Measurements from ENCODE around the gene CILP. TPM values are rescaled to one million over a fixed set of nuclear protein-coding genes. Genes with fewer than 3 reads are reported as not detected.

Gene CILP
- total and polyA plus RNA-seq, 9 donors: 10.4 to 32.5 (median 19.8) TPM

DNA sequence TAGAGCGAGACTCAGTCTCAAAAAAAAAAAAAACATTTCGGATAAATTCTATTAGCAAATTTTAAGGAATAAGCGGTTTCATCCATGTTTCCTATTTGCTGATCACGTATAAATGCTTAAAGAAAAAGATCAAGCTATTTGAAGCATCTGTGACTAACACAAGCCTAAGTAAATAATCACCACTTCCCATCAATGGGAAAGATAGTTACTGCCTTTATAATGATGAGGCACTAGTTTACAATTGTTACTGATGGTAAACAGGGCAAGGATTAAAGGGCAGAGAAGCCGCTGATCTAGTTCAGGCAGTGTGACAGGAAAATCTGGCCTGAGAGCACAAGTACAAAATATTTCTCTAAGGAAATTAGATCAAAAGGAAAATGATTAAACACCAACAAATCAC, 39.8 kb downstream of the CILP start:
- no peak overlapping the region for H3K4me3 ChIP-seq (ENCODE audit: low read length)
- no peaks in the 10 kb centered on the region for H3K4me1 ChIP-seq (ENCODE audit: control insufficient read depth, insufficient read depth, low read length)
- no CpG with 5 or more reads among the region's 5 CpGs for WGBS (ENCODE audit: insufficient coverage)
- no peaks in the 10 kb centered on the region for H3K27me3 ChIP-seq (ENCODE audit: control insufficient read depth, insufficient read depth, low read length)
- H3K27ac ChIP-seq (ENCODE audit: low read length): no peak overlapping the region
- H3K9me3 ChIP-seq (replicated peaks; ENCODE audit: control insufficient read depth, low read depth, low read length): no peaks in the 10 kb centered on the region
- no peak for DNase-seq
- H3K36me3 ChIP-seq (ENCODE audit: control insufficient read depth, insufficient read depth, low read length): peaks cover 42% of the 10 kb centered on the region

DNA sequence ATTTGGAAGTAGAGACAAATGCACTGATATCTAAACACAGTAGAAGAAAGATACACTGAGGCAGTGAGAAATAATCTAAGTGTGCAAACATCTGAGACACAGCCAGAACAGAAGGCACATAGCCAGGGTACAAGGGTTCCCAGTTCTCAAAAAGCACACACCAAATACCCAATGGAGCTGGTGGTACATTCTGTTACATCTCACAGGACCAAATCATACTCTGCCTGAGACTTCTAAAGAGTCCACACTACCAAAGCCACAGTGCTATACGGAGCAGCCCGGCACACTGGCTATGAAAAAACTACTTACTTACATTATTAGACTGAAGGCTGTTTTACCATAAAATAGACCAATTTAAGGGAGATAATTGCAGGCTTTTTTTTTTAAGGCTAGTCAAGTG, 45.4 kb downstream of the CILP start:
- WGBS (ENCODE audit: insufficient coverage): no CpG with 5 or more reads among the region's 2 CpGs
- Histone ChIP-seq H3K27me3 (ENCODE audit: control insufficient read depth, insufficient read depth, low read length) (no peaks in the 10 kb centered on the region), H3K4me3 (ENCODE audit: low read length) (no peak overlapping the region), H3K4me1 (ENCODE audit: control insufficient read depth, insufficient read depth, low read length) (no peaks in the 10 kb centered on the region), H3K36me3 (ENCODE audit: control insufficient read depth, insufficient read depth, low read length) (peaks cover 28% of the 10 kb centered on the region), H3K27ac (ENCODE audit: low read length) (no peak overlapping the region), H3K9me3 (replicated peaks; ENCODE audit: control insufficient read depth, low read depth, low read length) (no peaks in the 10 kb centered on the region)
- DNase-seq: no peak

DNA sequence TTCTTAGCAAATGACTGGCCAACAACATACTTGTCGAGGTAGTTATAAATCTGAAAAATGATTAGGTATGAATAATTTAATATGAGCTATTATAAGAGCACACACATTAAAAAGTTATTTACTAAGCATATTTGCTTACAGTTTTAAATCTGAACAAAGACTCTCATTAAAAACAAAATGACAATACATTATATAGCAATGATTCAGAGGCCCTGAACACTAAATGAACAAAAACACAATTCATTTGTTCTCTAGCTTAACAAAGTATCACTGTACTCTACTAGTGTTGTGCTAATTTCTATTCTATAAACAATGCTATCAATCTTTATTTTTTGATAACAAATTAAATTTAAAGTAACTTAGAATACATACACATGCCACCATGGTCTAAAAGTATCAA, 47.1 kb downstream of the CILP start:
- no peak overlapping the region for H3K4me3 ChIP-seq (ENCODE audit: low read length)
- no peaks in the 10 kb centered on the region for H3K9me3 ChIP-seq (replicated peaks; ENCODE audit: control insufficient read depth, low read depth, low read length)
- H3K27ac ChIP-seq (ENCODE audit: low read length): no peak overlapping the region
- H3K4me1 ChIP-seq (ENCODE audit: control insufficient read depth, insufficient read depth, low read length): no peaks in the 10 kb centered on the region
- no CpG with 5 or more reads among the region's 1 CpG for WGBS (ENCODE audit: insufficient coverage)
- no peak for DNase-seq
- peaks cover 17% of the 10 kb centered on the region for H3K36me3 ChIP-seq (ENCODE audit: control insufficient read depth, insufficient read depth, low read length)
- no peaks in the 10 kb centered on the region for H3K27me3 ChIP-seq (ENCODE audit: control insufficient read depth, insufficient read depth, low read length)

DNA sequence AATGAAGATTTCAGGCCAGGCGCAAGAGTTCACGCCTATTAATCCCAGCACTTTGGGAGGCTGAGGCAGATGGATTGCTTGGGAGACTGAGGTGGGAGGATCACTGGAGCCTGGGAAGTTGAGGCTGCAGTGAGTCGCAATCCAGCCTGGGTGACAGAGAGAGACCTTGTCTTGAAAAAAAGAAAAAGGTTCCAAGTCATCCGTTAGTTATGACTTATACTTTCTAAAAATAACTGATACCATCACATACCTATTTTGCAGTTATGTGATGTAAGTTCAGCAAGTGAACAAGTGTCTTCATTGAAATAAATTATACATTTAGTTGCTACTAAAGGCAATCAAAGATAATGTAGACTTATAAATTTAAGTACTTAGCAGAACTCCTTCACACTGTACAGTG, 48.2 kb downstream of the CILP start:
- Histone ChIP-seq H3K4me3 (ENCODE audit: low read length) (no peak overlapping the region), H3K27ac (ENCODE audit: low read length) (no peak overlapping the region), H3K4me1 (ENCODE audit: control insufficient read depth, insufficient read depth, low read length) (no peaks in the 10 kb centered on the region), H3K27me3 (ENCODE audit: control insufficient read depth, insufficient read depth, low read length) (no peaks in the 10 kb centered on the region), H3K36me3 (ENCODE audit: control insufficient read depth, insufficient read depth, low read length) (peaks cover 15% of the 10 kb centered on the region), H3K9me3 (replicated peaks; ENCODE audit: control insufficient read depth, low read depth, low read length) (no peaks in the 10 kb centered on the region)
- 100% methylated on average over 1 of the region's 4 CpGs for WGBS (ENCODE audit: insufficient coverage)
- DNase-seq: no peak

DNA sequence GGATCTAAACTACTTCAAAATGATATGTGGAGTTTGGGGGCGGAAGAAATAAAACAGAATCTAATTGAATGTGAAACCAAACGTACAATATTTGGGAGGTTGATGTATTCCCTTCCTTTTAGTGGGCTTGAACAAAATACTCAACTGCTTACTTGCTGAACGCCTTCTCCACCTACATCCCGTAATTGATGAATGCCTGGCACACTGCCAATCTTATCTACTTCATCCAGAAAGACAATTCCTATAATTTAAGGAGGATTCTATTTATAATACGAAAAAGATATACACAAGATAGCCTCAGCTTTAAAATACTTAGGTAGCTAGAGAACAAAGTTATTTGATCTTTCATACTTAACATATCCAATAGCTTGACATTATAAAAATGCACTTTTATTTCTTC, 54.6 kb downstream of the CILP start:
- no peak overlapping the region for H3K4me3 ChIP-seq (ENCODE audit: low read length)
- H3K4me1 ChIP-seq (ENCODE audit: control insufficient read depth, insufficient read depth, low read length): no peaks in the 10 kb centered on the region
- DNase-seq: no peak
- peaks cover 39% of the 10 kb centered on the region for H3K36me3 ChIP-seq (ENCODE audit: control insufficient read depth, insufficient read depth, low read length)
- no peak overlapping the region for H3K27ac ChIP-seq (ENCODE audit: low read length)
- WGBS (ENCODE audit: insufficient coverage): no CpG with 5 or more reads among the region's 5 CpGs
- no peaks in the 10 kb centered on the region for H3K27me3 ChIP-seq (ENCODE audit: control insufficient read depth, insufficient read depth, low read length)
- H3K9me3 ChIP-seq (replicated peaks; ENCODE audit: control insufficient read depth, low read depth, low read length): no peaks in the 10 kb centered on the region

DNA sequence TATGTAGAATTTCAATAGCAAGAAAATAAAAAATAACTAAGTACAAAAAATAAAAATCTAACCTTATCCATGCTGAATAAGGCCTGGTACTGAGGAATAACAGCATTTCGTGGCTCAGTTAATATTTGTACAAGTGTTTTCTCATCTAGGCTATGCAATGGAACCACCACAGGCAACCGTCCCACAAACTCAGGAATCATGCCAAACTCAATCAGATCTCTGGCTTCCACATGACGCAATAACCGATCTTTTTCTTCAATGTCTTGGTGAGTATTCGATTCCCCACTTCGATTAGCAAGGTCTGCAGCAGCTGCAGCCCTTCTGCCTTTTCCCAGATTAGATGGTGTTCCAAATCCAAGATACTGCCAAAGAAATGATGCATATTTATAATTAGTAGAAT, 56.6 kb downstream of the CILP start:
- DNase-seq: no peak
- Histone ChIP-seq H3K9me3 (replicated peaks; ENCODE audit: control insufficient read depth, low read depth, low read length) (no peaks in the 10 kb centered on the region), H3K27ac (ENCODE audit: low read length) (no peak overlapping the region), H3K4me1 (ENCODE audit: control insufficient read depth, insufficient read depth, low read length) (no peaks in the 10 kb centered on the region), H3K4me3 (ENCODE audit: low read length) (no peak overlapping the region), H3K27me3 (ENCODE audit: control insufficient read depth, insufficient read depth, low read length) (no peaks in the 10 kb centered on the region), H3K36me3 (ENCODE audit: control insufficient read depth, insufficient read depth, low read length) (peaks cover 42% of the 10 kb centered on the region)
- 96% methylated on average over 3 of the region's 6 CpGs for WGBS (ENCODE audit: insufficient coverage)

DNA sequence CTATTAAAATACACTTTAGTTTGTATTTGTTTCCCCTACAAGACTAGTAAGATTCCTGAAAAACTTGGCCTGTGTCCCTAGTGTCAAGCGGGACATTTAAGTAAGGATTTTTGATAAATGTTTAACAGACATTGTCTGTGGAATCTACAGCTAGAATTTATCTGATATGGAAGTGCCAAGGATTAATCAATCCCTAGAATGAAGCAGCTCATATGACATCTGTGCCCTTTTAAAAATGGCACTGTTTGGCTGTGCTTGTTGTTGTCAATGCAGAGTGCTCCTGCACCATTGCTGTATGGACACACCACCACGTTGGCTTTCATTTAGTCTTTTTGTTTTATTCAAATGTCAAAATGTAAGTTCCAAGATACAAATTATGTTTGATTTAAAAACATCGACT, 63.4 kb downstream of the CILP start:
- Histone ChIP-seq H3K4me1 (ENCODE audit: control insufficient read depth, insufficient read depth, low read length) (no peaks in the 10 kb centered on the region), H3K27me3 (ENCODE audit: control insufficient read depth, insufficient read depth, low read length) (no peaks in the 10 kb centered on the region), H3K4me3 (ENCODE audit: low read length) (no peak overlapping the region), H3K36me3 (ENCODE audit: control insufficient read depth, insufficient read depth, low read length) (peaks cover 12% of the 10 kb centered on the region), H3K9me3 (replicated peaks; ENCODE audit: control insufficient read depth, low read depth, low read length) (no peaks in the 10 kb centered on the region), H3K27ac (ENCODE audit: low read length) (no peak overlapping the region)
- no CpG with 5 or more reads among the region's 3 CpGs for WGBS (ENCODE audit: insufficient coverage)
- DNase-seq: no peak

DNA sequence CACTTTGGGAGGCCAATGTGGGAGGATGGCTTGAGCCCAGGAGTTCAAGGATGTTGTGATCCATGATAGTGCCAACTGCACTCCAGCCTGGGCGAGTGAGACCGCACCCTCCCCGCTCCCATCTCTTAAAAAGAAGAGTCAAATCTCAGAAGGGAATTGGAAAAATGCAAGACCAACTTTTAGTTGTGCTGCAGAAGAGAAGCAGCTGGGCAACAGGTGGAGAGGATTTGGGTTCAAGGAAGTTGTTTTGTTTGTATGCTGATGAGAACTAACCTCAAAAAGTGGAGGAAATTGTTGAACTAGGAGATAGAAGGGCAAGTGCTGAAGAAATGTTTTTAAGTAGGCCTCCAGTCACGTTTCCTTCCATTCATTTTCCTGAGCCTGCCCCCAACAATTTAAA, 64.8 kb downstream of the CILP start:
- no CpG with 5 or more reads among the region's 4 CpGs for WGBS (ENCODE audit: insufficient coverage)
- no peaks in the 10 kb centered on the region for H3K4me1 ChIP-seq (ENCODE audit: control insufficient read depth, insufficient read depth, low read length)
- H3K27me3 ChIP-seq (ENCODE audit: control insufficient read depth, insufficient read depth, low read length): no peaks in the 10 kb centered on the region
- H3K9me3 ChIP-seq (replicated peaks; ENCODE audit: control insufficient read depth, low read depth, low read length): no peaks in the 10 kb centered on the region
- H3K36me3 ChIP-seq (ENCODE audit: control insufficient read depth, insufficient read depth, low read length): peaks cover 10% of the 10 kb centered on the region
- no peak overlapping the region for H3K4me3 ChIP-seq (ENCODE audit: low read length)
- no peak for DNase-seq
- no peak overlapping the region for H3K27ac ChIP-seq (ENCODE audit: low read length)

Other genes with a start within 250 kb of the CILP start
- 57.5 TPM for gene SPG21, start 221.6 kb downstream of the CILP start, total RNA-seq
- 100 to 1,000 TPM in 1 of 8 donors, 10 to 100 TPM in 7; 70.4 to 102 (median 79.5) TPM for gene SPG21, start 221.6 kb downstream of the CILP start, polyA plus RNA-seq (ENCODE audit: insufficient read depth in 1 of 8, insufficient read length in 8 of 8, low replicate concordance in 1 of 8)
- gene MTFMT, start 181.8 kb downstream of the CILP start, total RNA-seq: 9.7 TPM
- gene MTFMT, start 181.8 kb downstream of the CILP start, polyA plus RNA-seq (ENCODE audit: insufficient read depth in 1 of 8, insufficient read length in 8 of 8, low replicate concordance in 1 of 8): 10 to 100 TPM in 1 of 8 donors, 1 to 10 TPM in 7; 7.9 to 11.2 (median 9.3) TPM
- gene SLC51B, start 166.1 kb downstream of the CILP start, total RNA-seq: 0.71 TPM
- 1 to 10 TPM in 7 of 8 donors, under 1 TPM in 1; 0.95 to 3.0 (median 1.6) TPM for gene SLC51B, start 166.1 kb downstream of the CILP start, polyA plus RNA-seq (ENCODE audit: insufficient read depth in 1 of 8, insufficient read length in 8 of 8, low replicate concordance in 1 of 8)
- 15.2 TPM for gene RASL12, start 143.5 kb downstream of the CILP start, total RNA-seq
- gene RASL12, start 143.5 kb downstream of the CILP start, polyA plus RNA-seq (ENCODE audit: insufficient read depth in 1 of 8, insufficient read length in 8 of 8, low replicate concordance in 1 of 8): 10 to 100 TPM; 11.9 to 16.5 (median 14.1) TPM
- gene KBTBD13, start 134.7 kb downstream of the CILP start, total RNA-seq: 1.6 TPM
- gene KBTBD13, start 134.7 kb downstream of the CILP start, polyA plus RNA-seq (ENCODE audit: insufficient read depth in 1 of 8, insufficient read length in 8 of 8, low replicate concordance in 1 of 8): 1 to 10 TPM in 5 of 8 donors, under 1 TPM in 3; 0.48 to 2.5 (median 1.5) TPM
- gene UBAP1L, start 96.3 kb downstream of the CILP start, total RNA-seq: 2.6 TPM
- gene UBAP1L, start 96.3 kb downstream of the CILP start, polyA plus RNA-seq (ENCODE audit: insufficient read depth in 1 of 8, insufficient read length in 8 of 8, low replicate concordance in 1 of 8): 1 to 10 TPM; 3.0 to 7.2 (median 4.9) TPM
- gene PDCD7, start 77.7 kb downstream of the CILP start, total RNA-seq: 11.6 TPM
- gene PDCD7, start 77.7 kb downstream of the CILP start, polyA plus RNA-seq (ENCODE audit: insufficient read depth in 1 of 8, insufficient read length in 8 of 8, low replicate concordance in 1 of 8): 10 to 100 TPM; 18.0 to 25.4 (median 22.4) TPM
- gene CLPX, start 26.1 kb downstream of the CILP start, total RNA-seq: 33.9 TPM
- 10 to 100 TPM; 30.0 to 45.9 (median 40.0) TPM for gene CLPX, start 26.1 kb downstream of the CILP start, polyA plus RNA-seq (ENCODE audit: insufficient read depth in 1 of 8, insufficient read length in 8 of 8, low replicate concordance in 1 of 8)
- gene PARP16, start 75.4 kb upstream of the CILP start, total RNA-seq: 9.0 TPM
- gene PARP16, start 75.4 kb upstream of the CILP start, polyA plus RNA-seq (ENCODE audit: insufficient read depth in 1 of 8, insufficient read length in 8 of 8, low replicate concordance in 1 of 8): 10 to 100 TPM; 10.4 to 14.6 (median 11.7) TPM
- 92.5 TPM for gene RNU5A-1, start 84.6 kb upstream of the CILP start, total RNA-seq
- not detected for gene RNU5A-1, start 84.6 kb upstream of the CILP start, polyA plus RNA-seq (ENCODE audit: insufficient read depth in 1 of 8, insufficient read length in 8 of 8, low replicate concordance in 1 of 8)
- 283 TPM for gene RNU5B-1, start 93.2 kb upstream of the CILP start, total RNA-seq
- not detected for gene RNU5B-1, start 93.2 kb upstream of the CILP start, polyA plus RNA-seq (ENCODE audit: insufficient read depth in 1 of 8, insufficient read length in 8 of 8, low replicate concordance in 1 of 8)
- gene IGDCC3, start 166.5 kb upstream of the CILP start, total RNA-seq: 1.8 TPM
- gene IGDCC3, start 166.5 kb upstream of the CILP start, polyA plus RNA-seq (ENCODE audit: insufficient read depth in 1 of 8, insufficient read length in 8 of 8, low replicate concordance in 1 of 8): 1 to 10 TPM; 2.1 to 3.6 (median 2.6) TPM
- gene IGDCC4, start 211.5 kb upstream of the CILP start, total RNA-seq: 28.6 TPM
- gene IGDCC4, start 211.5 kb upstream of the CILP start, polyA plus RNA-seq (ENCODE audit: insufficient read depth in 1 of 8, insufficient read length in 8 of 8, low replicate concordance in 1 of 8): 100 to 1,000 TPM in 1 of 8 donors, 10 to 100 TPM in 7; 67.7 to 103 (median 86.5) TPM

Data from muscle of leg (tissue), 11 donors.